Activated CD4-positive, CD25-positive, alpha-beta regulatory T cell treated with anti-CD3 and anti-CD28 coated beads, Interleukin-2, amount 50 U/mL, for 24 hours (primary cell): Measurements from ENCODE around the gene TAF7L.

Source experiments
- ATAC-seq, 2 donors: fragments of 150-1000 bp; cut with Tn5 transposase; one replicate each; pipeline ENCODE4 v1.10.0; 2021; ENCODE audit warnings: mild to moderate bottlenecking in 1 of 2, moderate library complexity in 1 of 2

The TAF7L gene

GRCh38 chrX:101220662-101221260 is 70.4 kb downstream of the TAF7L start:
- ATAC-seq = no peak

GRCh38 chrX:101219864-101220346 is 71.2 kb downstream of the TAF7L start:
- no peak for ATAC-seq

GRCh38 chrX:101219116-101219863 is 71.8 kb downstream of the TAF7L start, which contains the start of gene DRP2:
Gene DRP2 (plus strand): TSS chrX:101219786. CDS start chrX:101231648, 11,862 bp downstream.
- ATAC-seq = no peak
